Heart left ventricle (tissue), 13 donors: ENCODE results near the gene FOLR2.

Experiments used
- POLR2A ChIP-seq, 2 donors: fragments of 450-650 bp; IDR thresholded peaks; one replicate each; pipeline ENCODE4 v1.6.1; 2017; ENCODE audit warnings: antibody characterized with exemption in 2 of 2, mild to moderate bottlenecking in 2 of 2, moderate library complexity in 2 of 2
- TF ChIP-seq, protein P1 (sequence below), 12 donors: fragments of 200-600 bp; sonication (generic) in 4 of 12; IDR thresholded peaks; one replicate each; pipeline versions ENCODE4 v1.5.0 to v1.8.0; 2018 to 2022; ENCODE audit warnings: antibody characterized with exemption in 12 of 12, mild to moderate bottlenecking in 5 of 12
- donor health status: ischemic (EF 13 %, LVEDD 7.1; RV severe dilation, severe dysfunction).
- donor health status: DM: no; HTN: yes; CAD: no.
- donor health status: DM: no; HTN: no; CAD: no.
- donor health status: ischemic (EF 25% LVEDD 6.9; RV normal size, moderate dysfunction).
- donor health status: ischemic (EF 25% LVEDD 5.7; RV mildly dilated, moderate dysfunction).
- donor health status: ischemic (EF 35%, LVEDD 5.7; RV mildly dilated, moderate dysfunction).
- donor health status: nonischemic (EF 11% LVEDD 7.7; RV severe dilation, severe dysfunction).
- donor health status: DM: yes; HTN: yes; CAD: no.
- donor health status: PGD.
- donor health status: ischemic (EF 29% LVEDD 5.4; RV normal size, mild dysfunction).
- donor health status: nonischemic (EF 23%, LVEDD 6.1; RV moderate dilation, normal function).

DNA sequence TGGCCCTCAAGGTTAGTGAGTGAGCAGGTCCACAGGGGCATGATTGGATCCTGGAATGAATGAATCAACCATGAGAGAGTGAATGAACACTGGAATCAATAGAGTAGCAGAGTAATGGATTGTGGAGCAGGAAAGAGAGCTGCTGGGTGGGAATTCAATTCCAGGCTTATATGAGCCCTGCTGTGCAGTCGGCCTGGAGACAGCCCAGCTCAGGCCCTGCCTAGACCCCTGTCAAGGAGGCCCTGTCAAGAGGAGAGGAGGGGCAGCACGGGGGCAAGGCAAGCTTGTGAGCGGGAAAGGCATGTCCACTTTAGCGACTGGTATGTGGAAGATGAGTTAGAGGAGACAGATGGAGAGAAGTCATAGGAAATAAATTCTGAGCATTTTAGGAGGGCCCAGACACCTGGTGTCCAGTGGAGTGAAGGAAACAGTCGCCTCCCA lies 25.9 kb upstream of the FOLR2 start:
- no peak for TF ChIP-seq POLR2A (IDR thresholded peaks at IDR 0.05)
- TF ChIP-seq, protein P1, sequence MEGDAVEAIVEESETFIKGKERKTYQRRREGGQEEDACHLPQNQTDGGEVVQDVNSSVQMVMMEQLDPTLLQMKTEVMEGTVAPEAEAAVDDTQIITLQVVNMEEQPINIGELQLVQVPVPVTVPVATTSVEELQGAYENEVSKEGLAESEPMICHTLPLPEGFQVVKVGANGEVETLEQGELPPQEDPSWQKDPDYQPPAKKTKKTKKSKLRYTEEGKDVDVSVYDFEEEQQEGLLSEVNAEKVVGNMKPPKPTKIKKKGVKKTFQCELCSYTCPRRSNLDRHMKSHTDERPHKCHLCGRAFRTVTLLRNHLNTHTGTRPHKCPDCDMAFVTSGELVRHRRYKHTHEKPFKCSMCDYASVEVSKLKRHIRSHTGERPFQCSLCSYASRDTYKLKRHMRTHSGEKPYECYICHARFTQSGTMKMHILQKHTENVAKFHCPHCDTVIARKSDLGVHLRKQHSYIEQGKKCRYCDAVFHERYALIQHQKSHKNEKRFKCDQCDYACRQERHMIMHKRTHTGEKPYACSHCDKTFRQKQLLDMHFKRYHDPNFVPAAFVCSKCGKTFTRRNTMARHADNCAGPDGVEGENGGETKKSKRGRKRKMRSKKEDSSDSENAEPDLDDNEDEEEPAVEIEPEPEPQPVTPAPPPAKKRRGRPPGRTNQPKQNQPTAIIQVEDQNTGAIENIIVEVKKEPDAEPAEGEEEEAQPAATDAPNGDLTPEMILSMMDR (IDR thresholded peaks at IDR 0.05) = no peak
